MM.1S (cell line): ENCODE results near the gene C8G.

Experiments
- EZH2 ChIP-seq: fragments of 300-600 bp; sonication (generic); optimal IDR thresholded peaks from 2 replicates; pipeline ENCODE3; 2017; ENCODE audit warnings: low read depth, mild to moderate bottlenecking, antibody characterized with exemption, low read length, mixed read lengths
- EZH2phosphoT487 ChIP-seq: fragments of 300-600 bp; sonication (generic); IDR thresholded peaks from 2 replicates; pipeline ENCODE4 v1.6.1; 2018; ENCODE audit warnings: antibody characterized with exemption, low read length
- TF ChIP-seq, protein P1 (sequence below): fragments of 300-600 bp; sonication (generic); IDR thresholded peaks from 2 replicates; pipeline ENCODE4 v1.5.1; 2016; ENCODE audit warnings: antibody characterized with exemption, low read length, mixed read lengths

DNA sequence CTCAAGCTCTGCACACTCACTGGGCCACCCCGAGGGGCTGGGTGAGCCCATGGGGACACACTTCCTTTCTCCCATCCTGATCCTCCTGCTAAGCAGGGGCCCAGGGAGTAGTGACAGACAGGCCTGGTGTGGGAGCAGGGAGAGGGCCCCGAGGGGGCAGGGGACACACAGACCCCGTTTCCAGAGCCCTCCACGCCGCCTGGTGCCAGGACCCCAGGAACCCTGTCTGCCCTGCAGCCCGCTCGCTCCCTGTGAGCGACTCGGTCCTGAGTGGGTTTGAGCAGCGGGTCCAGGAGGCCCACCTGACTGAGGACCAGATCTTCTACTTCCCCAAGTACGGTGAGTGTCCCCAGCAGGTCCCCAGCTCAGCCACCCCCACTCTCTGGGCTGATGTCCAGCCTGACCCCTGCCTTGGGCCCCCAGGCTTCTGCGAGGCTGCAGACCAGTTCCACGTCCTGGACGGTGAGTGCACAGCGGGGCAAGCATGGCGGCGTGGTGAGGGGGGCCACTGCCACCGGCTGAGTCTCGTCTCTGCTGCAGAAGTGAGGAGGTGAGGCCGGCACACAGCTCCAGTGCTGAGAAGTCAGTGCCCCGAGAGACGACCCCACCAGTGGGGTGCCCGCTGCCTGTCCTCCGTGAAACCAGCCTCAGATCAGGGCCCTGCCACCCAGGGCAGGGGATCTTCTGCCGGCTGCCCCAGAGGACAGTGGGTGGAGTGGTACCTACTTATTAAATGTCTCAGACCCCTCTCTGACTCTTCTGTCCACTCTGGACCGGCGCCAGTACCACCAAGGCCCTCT, 1.4 kb downstream of the C8G start:
- TF ChIP-seq, protein P1, sequence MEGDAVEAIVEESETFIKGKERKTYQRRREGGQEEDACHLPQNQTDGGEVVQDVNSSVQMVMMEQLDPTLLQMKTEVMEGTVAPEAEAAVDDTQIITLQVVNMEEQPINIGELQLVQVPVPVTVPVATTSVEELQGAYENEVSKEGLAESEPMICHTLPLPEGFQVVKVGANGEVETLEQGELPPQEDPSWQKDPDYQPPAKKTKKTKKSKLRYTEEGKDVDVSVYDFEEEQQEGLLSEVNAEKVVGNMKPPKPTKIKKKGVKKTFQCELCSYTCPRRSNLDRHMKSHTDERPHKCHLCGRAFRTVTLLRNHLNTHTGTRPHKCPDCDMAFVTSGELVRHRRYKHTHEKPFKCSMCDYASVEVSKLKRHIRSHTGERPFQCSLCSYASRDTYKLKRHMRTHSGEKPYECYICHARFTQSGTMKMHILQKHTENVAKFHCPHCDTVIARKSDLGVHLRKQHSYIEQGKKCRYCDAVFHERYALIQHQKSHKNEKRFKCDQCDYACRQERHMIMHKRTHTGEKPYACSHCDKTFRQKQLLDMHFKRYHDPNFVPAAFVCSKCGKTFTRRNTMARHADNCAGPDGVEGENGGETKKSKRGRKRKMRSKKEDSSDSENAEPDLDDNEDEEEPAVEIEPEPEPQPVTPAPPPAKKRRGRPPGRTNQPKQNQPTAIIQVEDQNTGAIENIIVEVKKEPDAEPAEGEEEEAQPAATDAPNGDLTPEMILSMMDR, result no peak
- no peak for TF ChIP-seq EZH2
- TF ChIP-seq EZH2phosphoT487, result no peak
